DMS153 (cell line): ENCODE data around the gene PRRT3.
"Not testable (repeated sequence)": the region's sequence is repeated elsewhere in the genome, so short reads cannot be mapped to it uniquely, and the experiment has no call there.

Experiments
- DNase-seq: peaks from one replicate; lab custom pipeline; 2025; lab: John Stamatoyannopoulos, UW

The PRRT3 gene

GRCh38 chr3:9947025-9947995 is 4.9 kb downstream of the PRRT3 start:
- no peak for DNase-seq

GRCh38 chr3:9946112-9947024 is 5.8 kb downstream of the PRRT3 start:
- peak; percentile 73 for DNase-seq

GRCh38 chr3:9945358-9945757 is 6.8 kb downstream of the PRRT3 start:
- DNase-seq = no peak

GRCh38 chr3:9944271-9944670 is 7.9 kb downstream of the PRRT3 start:
- no peak for DNase-seq

- DNase-seq = no peak
Measured at GRCh38 chr3:9942934-9943690, 9.1 kb downstream of the PRRT3 start.

GRCh38 chr3:9942164-9942563 is 10.0 kb downstream of the PRRT3 start:
- DNase-seq = no peak

- DNase-seq = no peak
Measured at GRCh38 chr3:9940746-9941145, 11.5 kb downstream of the PRRT3 start.

GRCh38 chr3:9939906-9940305 is 12.3 kb downstream of the PRRT3 start:
- not testable (repeated sequence) for DNase-seq

- DNase-seq = no peak
Measured at GRCh38 chr3:9938966-9939365, 13.2 kb downstream of the PRRT3 start.

- DNase-seq = no peak
Measured at GRCh38 chr3:9937486-9938238, 14.5 kb downstream of the PRRT3 start.

GRCh38 chr3:9935966-9936510 is 16.2 kb downstream of the PRRT3 start:
- no peak for DNase-seq

- DNase-seq = no peak
Measured at GRCh38 chr3:9934993-9935392, 17.2 kb downstream of the PRRT3 start.

- DNase-seq = no peak
Measured at GRCh38 chr3:9934235-9934621, 18.0 kb downstream of the PRRT3 start.

GRCh38 chr3:9933561-9934234 is 18.5 kb downstream of the PRRT3 start, which contains the start of gene CRELD1:
Gene CRELD1, plus strand, starts transcription at chr3:9933834. Its CDS starts 605 bp downstream, at chr3:9934439.
- DNase-seq = peak; percentile 77

GRCh38 chr3:9932843-9933560 is 19.2 kb downstream of the PRRT3 start:
- DNase-seq = peak; percentile 13

- DNase-seq = no peak
Measured at GRCh38 chr3:9932535-9932842, 19.7 kb downstream of the PRRT3 start.

GRCh38 chr3:9930804-9931418 is 21.3 kb downstream of the PRRT3 start:
- DNase-seq = no peak

- no peak for DNase-seq
Measured at GRCh38 chr3:9928158-9928557, 24.1 kb downstream of the PRRT3 start.
